IPS-18a (cell line): ENCODE data around the gene POLR3GL.
"Not testable (repeated sequence)": the region's sequence is repeated elsewhere in the genome, so short reads cannot be mapped to it uniquely, and the experiment has no call there.

Experiments
- H3K27ac ChIP-seq: one replicate; pipeline ENCODE4 v1.5.1; 2013; ENCODE audit warnings: low read length
- H3K27me3 ChIP-seq: one replicate; pipeline ENCODE4 v1.6.1; 2013; ENCODE audit warnings: mild to moderate bottlenecking, low read length; ENCODE audit not compliant: control insufficient read depth, insufficient read depth
- H3K36me3 ChIP-seq: one replicate; pipeline ENCODE4 v1.6.1; 2013; ENCODE audit warnings: low read depth, low read length; ENCODE audit not compliant: control insufficient read depth
- H3K4me1 ChIP-seq: one replicate; pipeline ENCODE4 v1.6.1; 2013; ENCODE audit warnings: low read depth, low read length; ENCODE audit not compliant: control insufficient read depth
- H3K4me3 ChIP-seq: one replicate; pipeline ENCODE4 v1.5.1; 2013; ENCODE audit warnings: low read length
- H3K9ac ChIP-seq: one replicate; pipeline ENCODE4 v1.6.1; 2013; ENCODE audit warnings: mild to moderate bottlenecking, low read length, moderate library complexity
- H3K9me3 ChIP-seq: one replicate; pipeline ENCODE4 v1.6.1; 2013; ENCODE audit warnings: low read depth, low read length; ENCODE audit not compliant: control insufficient read depth

Gene POLR3GL

GRCh38 chr1:145927916-145928643 is 36.4 kb upstream of the POLR3GL start:
- Histone ChIP-seq H3K9ac (peak overlapping the region; percentile 99), H3K27ac (peak overlapping the region; percentile 99), H3K4me1 (no peaks in the 10 kb centered on the region), H3K36me3 (peaks cover 20% of the 10 kb centered on the region), H3K4me3 (peak overlapping the region; percentile 94), H3K27me3 (no peaks in the 10 kb centered on the region), H3K9me3 (no peaks in the 10 kb centered on the region)

GRCh38 chr1:145932522-145933009 is 31.9 kb upstream of the POLR3GL start:
- H3K27ac ChIP-seq, H3K36me3 ChIP-seq, H3K4me1 ChIP-seq, H3K27me3 ChIP-seq, H3K4me3 ChIP-seq, H3K9me3 ChIP-seq: not testable (repeated sequence)
- H3K9ac ChIP-seq: peak overlapping the region; percentile 18

GRCh38 chr1:145935708-145936107 is 28.8 kb upstream of the POLR3GL start:
- no peaks in the 10 kb centered on the region for H3K9me3 ChIP-seq
- H3K36me3 ChIP-seq: no peaks in the 10 kb centered on the region
- H3K27me3 ChIP-seq: no peaks in the 10 kb centered on the region
- H3K27ac ChIP-seq: no peak overlapping the region
- no peak overlapping the region for H3K4me3 ChIP-seq
- H3K9ac ChIP-seq: no peak overlapping the region
- no peaks in the 10 kb centered on the region for H3K4me1 ChIP-seq

DNA sequence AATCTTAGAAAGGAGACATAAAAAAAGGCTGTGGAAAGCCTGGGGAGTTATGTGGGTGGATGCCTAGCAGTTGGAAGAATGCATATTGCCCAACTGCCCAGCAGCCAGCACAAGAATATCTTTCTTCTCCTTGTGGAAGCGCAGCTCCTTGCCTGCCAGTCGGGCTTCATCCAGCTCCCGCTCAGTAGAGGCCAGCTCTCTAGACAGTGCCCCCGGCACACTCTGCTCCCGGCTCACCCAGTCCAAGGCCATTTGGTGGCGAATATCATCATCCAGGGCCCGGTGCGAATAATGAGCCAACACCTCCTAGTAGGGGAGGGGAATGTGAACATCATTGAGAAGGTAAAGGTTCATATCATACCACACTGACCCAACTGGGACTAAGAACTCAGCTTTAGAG is 28.2 kb upstream of the POLR3GL start:
- no peaks in the 10 kb centered on the region for H3K9me3 ChIP-seq
- no peaks in the 10 kb centered on the region for H3K27me3 ChIP-seq
- H3K4me3 ChIP-seq: no peak overlapping the region
- no peak overlapping the region for H3K27ac ChIP-seq
- no peaks in the 10 kb centered on the region for H3K36me3 ChIP-seq
- no peak overlapping the region for H3K9ac ChIP-seq
- no peaks in the 10 kb centered on the region for H3K4me1 ChIP-seq

- H3K36me3 ChIP-seq: no peaks in the 10 kb centered on the region
- H3K4me3 ChIP-seq: no peak overlapping the region
- no peaks in the 10 kb centered on the region for H3K4me1 ChIP-seq
- H3K27me3 ChIP-seq: no peaks in the 10 kb centered on the region
- H3K9ac ChIP-seq: no peak overlapping the region
- H3K27ac ChIP-seq: no peak overlapping the region
- no peaks in the 10 kb centered on the region for H3K9me3 ChIP-seq
Measured at GRCh38 chr1:145937436-145937835, 27.1 kb upstream of the POLR3GL start.

- H3K9me3 ChIP-seq: no peaks in the 10 kb centered on the region
- H3K9ac ChIP-seq: no peak overlapping the region
- peaks cover 6% of the 10 kb centered on the region for H3K4me1 ChIP-seq
- no peak overlapping the region for H3K27ac ChIP-seq
- H3K4me3 ChIP-seq: no peak overlapping the region
- H3K36me3 ChIP-seq: no peaks in the 10 kb centered on the region
- H3K27me3 ChIP-seq: no peaks in the 10 kb centered on the region
Measured at GRCh38 chr1:145942405-145942804, 22.1 kb upstream of the POLR3GL start.

GRCh38 chr1:145942871-145943270 is 21.6 kb upstream of the POLR3GL start:
- H3K36me3 ChIP-seq: no peaks in the 10 kb centered on the region
- H3K27ac ChIP-seq: no peak overlapping the region
- H3K9ac ChIP-seq: no peak overlapping the region

GRCh38 chr1:145944532-145944931 is 20.0 kb upstream of the POLR3GL start:
- Histone ChIP-seq H3K4me1 (peaks cover 13% of the 10 kb centered on the region), H3K27me3 (no peaks in the 10 kb centered on the region), H3K4me3 (no peak overlapping the region), H3K36me3 (no peaks in the 10 kb centered on the region), H3K9me3 (no peaks in the 10 kb centered on the region), H3K9ac (no peak overlapping the region), H3K27ac (no peak overlapping the region)

More at GRCh38 chr1:145942871-145943270, 21.6 kb upstream of the POLR3GL start:
- Histone ChIP-seq H3K4me3 (no peak overlapping the region), H3K4me1 (peaks cover 11% of the 10 kb centered on the region), H3K27me3 (no peaks in the 10 kb centered on the region), H3K9me3 (no peaks in the 10 kb centered on the region)

DNA sequence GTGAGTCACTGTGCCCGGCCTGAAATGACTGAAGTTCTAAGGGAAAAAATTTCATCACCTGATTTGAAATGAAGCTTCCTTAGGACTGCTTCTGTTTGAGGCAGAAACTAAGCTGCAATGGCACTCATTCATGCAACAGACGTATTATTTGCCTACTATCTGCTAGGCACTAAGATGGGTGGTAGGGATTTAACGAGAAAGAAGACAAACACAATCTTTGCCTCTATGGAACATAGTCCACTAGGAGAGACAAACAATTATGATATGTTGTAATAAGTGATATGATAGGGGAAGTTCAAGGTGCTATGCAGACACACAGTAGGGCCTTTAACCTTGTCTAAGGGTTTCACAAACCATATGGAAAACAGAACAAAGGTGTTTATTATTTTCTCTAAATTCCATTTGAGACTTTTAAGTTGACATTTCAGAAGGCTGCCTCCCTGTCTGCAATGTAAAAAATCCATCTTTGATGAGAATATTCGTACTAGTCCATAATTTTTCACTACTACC is 18.0 kb upstream of the POLR3GL start:
- H3K27me3 ChIP-seq: no peaks in the 10 kb centered on the region
- no peaks in the 10 kb centered on the region for H3K36me3 ChIP-seq
- no peaks in the 10 kb centered on the region for H3K9me3 ChIP-seq
- no peak overlapping the region for H3K9ac ChIP-seq
- H3K4me3 ChIP-seq: no peak overlapping the region
- no peak overlapping the region for H3K27ac ChIP-seq
- H3K4me1 ChIP-seq: peaks cover 13% of the 10 kb centered on the region

DNA sequence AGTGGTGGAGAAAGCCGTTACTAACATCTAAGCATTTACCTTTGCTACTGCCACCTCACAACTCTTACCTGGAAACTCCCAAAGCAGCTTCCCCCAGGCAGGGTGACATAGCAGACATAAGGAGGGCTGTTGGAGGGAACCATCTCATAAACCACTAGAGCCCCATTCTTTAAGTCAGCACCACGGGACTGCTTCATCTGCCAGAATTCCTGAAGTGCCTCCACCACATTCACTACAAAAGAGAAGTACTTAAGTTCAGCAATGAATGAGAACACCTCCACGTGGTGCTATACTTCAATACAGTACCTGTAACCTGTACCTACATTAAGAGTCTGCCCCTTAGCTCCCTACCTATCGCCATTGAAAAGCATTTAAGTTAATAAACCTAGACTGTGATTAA is 16.9 kb upstream of the POLR3GL start:
- H3K4me3 ChIP-seq: no peak overlapping the region
- no peak overlapping the region for H3K9ac ChIP-seq
- H3K27me3 ChIP-seq: no peaks in the 10 kb centered on the region
- no peaks in the 10 kb centered on the region for H3K9me3 ChIP-seq
- peaks cover 13% of the 10 kb centered on the region for H3K4me1 ChIP-seq
- no peak overlapping the region for H3K27ac ChIP-seq
- no peaks in the 10 kb centered on the region for H3K36me3 ChIP-seq

- no peaks in the 10 kb centered on the region for H3K27me3 ChIP-seq
- H3K4me1 ChIP-seq: peaks cover 13% of the 10 kb centered on the region
- no peak overlapping the region for H3K9ac ChIP-seq
- H3K27ac ChIP-seq: no peak overlapping the region
- no peaks in the 10 kb centered on the region for H3K9me3 ChIP-seq
- H3K36me3 ChIP-seq: no peaks in the 10 kb centered on the region
- H3K4me3 ChIP-seq: no peak overlapping the region
Measured at GRCh38 chr1:145949219-145949618, 15.3 kb upstream of the POLR3GL start.

- Histone ChIP-seq H3K9me3 (no peaks in the 10 kb centered on the region), H3K4me1 (peaks cover 13% of the 10 kb centered on the region), H3K27me3 (peaks cover 19% of the 10 kb centered on the region), H3K36me3 (no peaks in the 10 kb centered on the region), H3K9ac (no peak overlapping the region), H3K4me3 (no peak overlapping the region), H3K27ac (no peak overlapping the region)
Measured at GRCh38 chr1:145951526-145951925, 13.0 kb upstream of the POLR3GL start.
